ENCODE results near the gene TSC22D4. TPM values are rescaled to one million over a fixed set of nuclear protein-coding genes. Genes with fewer than 3 reads are reported as not detected.
A peak's percentile ranks its signal among the peaks of the same experiment; 100 is the strongest.
"Not testable (repeated sequence)": the region's sequence is repeated elsewhere in the genome, so short reads cannot be mapped to it uniquely, and the experiment has no call there.

TSC22D4 gene
- 10 to 100 TPM; 30.3 to 46.3 (median 40.1) TPM for polyA plus RNA-seq (ENCODE audit: insufficient read length in 10 of 10)
- long read RNA-seq, donor 1, transcript TSC22D4-201 (5 exons, 2,383 nt) = major isoform, 6 of 18 reads
- long read RNA-seq, donor 1, partial matches to known transcripts = 10 of 18 reads
- long read RNA-seq, donor 1, other reads (novel, unspliced or antisense) = 0 of 18 reads
- long read RNA-seq, donor 2, transcript TSC22D4-203 (3 exons, 1,071 nt) = minor isoform, 5 of 22 reads
- long read RNA-seq, donor 2, transcript TSC22D4-201 (5 exons, 2,383 nt) = major isoform, 7 of 22 reads
- long read RNA-seq, donor 2, partial matches to known transcripts = 9 of 22 reads
- long read RNA-seq, donor 2, other reads (novel, unspliced or antisense) = 0 of 22 reads
- long read RNA-seq, donor 3 = 0 reads
- long read RNA-seq, donor 4, transcript TSC22D4-201 (5 exons, 2,383 nt) = major isoform, 5 of 14 reads
- long read RNA-seq, donor 4, partial matches to known transcripts = 7 of 14 reads
- long read RNA-seq, donor 4, other reads (novel, unspliced or antisense) = 0 of 14 reads
- long read RNA-seq, donor 5, partial matches to known transcripts = 47 of 51 reads
- long read RNA-seq, donor 5, other reads (novel, unspliced or antisense) = 0 of 51 reads
- long read RNA-seq, donor 6, transcript TSC22D4-201 (5 exons, 2,383 nt) = major isoform, 12 of 811 reads
- long read RNA-seq, donor 6, partial matches to known transcripts = 637 of 811 reads
- long read RNA-seq, donor 6, other reads (novel, unspliced or antisense) = 157 of 811 reads
- long read RNA-seq, donor 7, transcript TSC22D4-201 (5 exons, 2,383 nt) = major isoform, 13 of 557 reads
- long read RNA-seq, donor 7, partial matches to known transcripts = 440 of 557 reads
- long read RNA-seq, donor 7, other reads (novel, unspliced or antisense) = 101 of 557 reads
- long read RNA-seq, donor 8, partial matches to known transcripts = 5 of 8 reads
- long read RNA-seq, donor 8, other reads (novel, unspliced or antisense) = 0 of 8 reads
- long read RNA-seq, donor 9, partial matches to known transcripts = 0 of 2 reads
- long read RNA-seq, donor 9, other reads (novel, unspliced or antisense) = 0 of 2 reads

DNA sequence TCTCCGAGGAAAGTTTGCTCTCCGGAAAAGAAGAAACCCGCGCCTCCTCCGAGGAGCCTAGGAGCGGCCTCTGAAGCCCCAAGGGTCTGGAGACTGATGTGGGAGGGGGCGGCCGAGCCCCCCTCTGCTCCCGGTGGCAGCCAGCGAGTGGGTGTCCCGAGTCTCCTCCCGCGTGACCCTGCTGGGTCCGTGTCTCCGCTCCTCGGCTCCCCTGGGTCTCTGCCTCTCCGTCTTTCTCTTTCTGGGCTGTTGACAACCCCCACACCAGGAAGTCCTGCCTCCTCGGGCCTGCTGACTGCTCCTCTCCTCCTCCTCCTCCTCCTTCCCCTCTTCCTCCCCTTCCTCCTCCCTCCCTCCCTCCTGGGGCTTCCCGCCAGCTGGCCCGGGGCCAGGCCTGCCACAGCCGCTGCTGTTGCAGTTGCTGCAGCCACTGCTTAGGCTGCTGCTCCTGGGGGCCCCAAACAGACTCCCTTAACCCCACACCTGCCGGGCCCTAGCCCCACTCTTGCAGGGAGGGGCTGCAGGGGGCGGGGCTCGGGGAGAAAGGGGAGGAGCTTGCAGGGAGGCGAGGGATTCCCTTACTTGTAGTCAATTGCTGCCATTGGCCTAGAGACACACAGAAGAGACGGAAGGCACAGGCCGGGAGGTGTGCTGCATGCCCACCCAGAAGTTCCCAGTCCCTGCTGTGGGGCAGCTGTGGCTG lies at the start of gene TSC22D4:
TSS of gene TSC22D4 (minus strand) at position 257 of the 703 bp plus-strand sequence. CDS start 1,176 bp downstream, outside the sequence.
- peak; percentile 94 to 98 (median 95) for DNase-seq

DNA sequence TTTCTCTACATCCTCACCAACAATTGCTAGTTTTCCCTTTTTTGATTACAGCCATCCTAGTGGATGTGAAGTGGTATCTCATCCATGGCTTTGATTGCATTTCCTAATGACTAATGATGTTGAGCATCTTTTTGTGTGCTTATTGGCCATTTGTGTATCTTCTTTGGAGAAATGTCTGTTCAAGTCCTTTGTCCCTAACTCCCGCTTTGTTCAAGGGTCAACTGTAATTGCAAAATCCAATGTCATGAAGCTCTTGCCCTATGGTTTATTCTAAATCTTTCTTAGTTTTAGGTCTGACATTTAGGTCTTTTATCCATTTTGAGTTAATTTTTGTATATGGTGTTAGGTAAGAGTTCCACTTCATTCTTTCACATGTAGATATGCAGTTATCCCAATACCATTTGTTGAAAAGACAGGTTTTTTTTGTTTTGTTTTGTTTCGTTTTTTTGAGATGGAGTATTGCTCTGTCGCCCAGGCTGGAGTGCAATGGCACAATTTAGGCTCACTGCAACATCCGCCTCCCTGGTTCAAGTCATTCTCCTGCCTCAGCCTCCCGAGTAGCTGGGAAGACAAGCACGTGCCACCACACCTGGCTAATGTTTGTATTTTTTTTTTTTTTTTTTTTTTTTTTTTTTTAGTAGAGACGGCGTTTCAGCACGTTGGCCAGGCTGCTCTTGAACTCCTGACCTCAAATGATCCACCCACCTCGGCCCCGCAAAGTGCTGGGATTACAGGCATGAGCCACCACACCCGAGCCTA lies 49.3 kb upstream of the TSC22D4 start:
- not testable (repeated sequence) for DNase-seq

DNA sequence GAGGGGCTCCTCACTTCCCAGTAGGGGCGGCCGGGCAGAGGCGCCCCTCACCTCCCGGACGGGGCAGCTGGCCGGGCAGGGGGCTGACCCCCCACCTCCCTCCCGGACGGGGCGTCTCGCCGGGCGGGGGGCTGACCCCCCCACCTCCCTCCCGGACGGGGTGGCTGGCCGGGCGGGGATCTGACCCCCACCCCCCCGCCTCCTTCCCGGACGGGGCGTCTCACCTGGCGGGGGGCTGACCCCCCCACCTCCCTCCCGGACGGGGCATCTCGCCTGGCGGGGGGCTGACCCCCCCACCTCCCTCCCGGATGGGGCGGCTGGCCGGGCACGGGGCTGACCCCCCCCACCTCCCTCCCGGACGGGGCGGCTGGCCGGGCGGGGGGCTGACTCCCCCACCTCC lies 44.2 kb upstream of the TSC22D4 start:
- not testable (repeated sequence) for DNase-seq

DNA sequence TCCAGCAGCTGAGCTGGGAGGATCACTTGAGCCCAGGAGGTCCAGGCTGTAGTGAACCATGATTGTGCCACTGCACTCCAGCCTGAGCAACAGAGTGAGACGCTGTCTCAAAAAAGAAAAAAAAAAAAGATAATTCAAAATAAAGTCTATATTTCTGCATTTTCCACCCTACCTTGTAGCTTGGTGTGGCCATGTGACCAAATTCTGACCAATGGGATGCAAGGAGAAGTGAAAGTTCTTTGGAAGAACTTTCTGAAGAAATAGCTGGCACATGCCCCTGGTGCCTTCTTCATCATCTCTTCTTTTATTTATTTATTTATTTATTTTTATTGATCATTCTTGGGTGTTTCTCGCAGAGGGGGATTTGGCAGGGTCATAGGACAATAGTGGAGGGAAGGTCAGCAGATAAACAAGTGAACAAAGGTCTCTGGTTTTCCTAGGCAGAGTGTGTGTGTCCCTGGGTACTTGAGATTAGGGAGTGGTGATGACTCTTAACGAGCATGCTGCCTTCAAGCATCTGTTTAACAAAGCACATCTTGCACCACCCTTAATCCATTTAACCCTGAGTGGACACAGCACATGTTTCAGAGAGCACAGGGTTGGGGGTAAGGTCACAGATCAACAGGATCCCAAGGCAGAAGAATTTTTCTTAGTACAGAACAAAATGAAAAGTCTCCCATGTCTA lies 43.0 kb upstream of the TSC22D4 start:
- DNase-seq = not testable (repeated sequence)

DNA sequence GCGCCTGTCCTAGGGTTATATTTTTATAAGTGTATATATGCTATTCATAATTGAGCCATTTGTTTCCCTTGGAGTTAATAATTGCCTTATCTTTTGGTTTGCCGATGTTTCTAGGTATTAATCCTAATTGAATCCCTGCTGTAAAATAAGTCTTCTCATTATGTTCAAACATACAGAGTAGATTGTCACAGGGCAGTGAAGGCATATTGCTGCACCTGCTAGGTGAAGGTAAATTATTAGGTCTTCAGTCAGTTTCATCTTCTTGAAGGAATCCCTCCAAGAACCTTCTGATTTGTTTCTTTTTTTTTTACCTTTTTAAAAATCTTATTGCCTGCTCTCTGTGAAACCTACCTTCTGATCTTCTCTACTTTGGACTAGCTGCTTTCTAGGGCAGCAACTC lies 42.1 kb upstream of the TSC22D4 start:
- DNase-seq = no peak

DNA sequence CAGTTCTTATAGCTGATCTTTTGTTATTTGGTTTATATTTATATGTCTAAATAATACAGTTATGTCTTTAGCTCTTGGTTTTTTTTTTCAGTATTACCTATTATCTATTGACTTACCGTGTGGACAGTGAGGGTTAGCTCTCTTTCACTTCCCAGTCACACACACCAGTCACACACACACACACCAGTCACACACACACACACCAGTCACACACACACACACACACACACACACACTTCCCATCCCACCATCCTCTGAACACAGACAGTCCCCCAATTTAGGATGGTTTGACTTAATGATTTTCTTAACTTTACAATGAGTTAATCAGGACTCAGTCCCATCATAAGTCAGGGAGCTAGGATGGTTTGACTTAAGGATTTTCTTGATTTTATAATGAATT lies 41.1 kb upstream of the TSC22D4 start:
- DNase-seq = no peak

DNA sequence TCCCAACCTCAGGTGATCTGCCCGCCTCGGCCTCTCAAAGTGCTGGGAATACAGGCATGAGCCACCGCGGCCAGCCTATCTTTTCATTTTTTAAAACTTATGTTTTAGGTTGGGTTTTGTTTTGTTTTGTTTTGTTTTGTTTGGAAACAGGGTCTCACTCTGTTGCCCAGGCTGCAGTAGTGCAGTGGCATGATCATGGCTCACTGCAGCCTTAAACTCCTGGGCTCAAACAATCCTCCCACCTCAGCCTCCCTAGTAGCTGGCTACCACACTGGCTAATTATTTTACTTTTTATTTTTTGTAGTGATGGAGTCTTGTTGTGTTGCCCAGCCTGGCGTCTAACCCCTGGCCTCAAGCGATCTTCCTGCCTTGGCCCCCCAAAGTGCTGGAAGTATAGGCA lies 40.6 kb upstream of the TSC22D4 start:
- DNase-seq = no peak

DNA sequence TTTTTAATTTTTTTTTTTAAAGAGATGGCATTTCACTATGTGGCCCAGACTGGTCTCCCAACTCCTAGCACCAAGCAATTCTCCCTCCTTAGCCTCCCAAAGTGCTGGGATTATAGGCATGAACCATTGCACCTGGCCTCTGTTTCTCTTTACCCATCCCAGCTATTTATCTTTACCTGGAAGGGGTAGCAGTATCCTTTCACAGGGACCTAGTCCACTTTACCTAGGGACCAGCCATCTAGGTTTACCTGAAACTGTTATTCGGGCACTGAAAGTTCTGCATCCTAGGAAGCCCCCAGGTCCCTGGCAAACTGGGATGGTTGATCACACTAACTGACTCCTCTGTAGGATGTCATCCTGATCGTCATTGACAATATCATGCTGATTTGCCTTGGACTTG lies 38.3 kb upstream of the TSC22D4 start:
- DNase-seq = no peak

DNA sequence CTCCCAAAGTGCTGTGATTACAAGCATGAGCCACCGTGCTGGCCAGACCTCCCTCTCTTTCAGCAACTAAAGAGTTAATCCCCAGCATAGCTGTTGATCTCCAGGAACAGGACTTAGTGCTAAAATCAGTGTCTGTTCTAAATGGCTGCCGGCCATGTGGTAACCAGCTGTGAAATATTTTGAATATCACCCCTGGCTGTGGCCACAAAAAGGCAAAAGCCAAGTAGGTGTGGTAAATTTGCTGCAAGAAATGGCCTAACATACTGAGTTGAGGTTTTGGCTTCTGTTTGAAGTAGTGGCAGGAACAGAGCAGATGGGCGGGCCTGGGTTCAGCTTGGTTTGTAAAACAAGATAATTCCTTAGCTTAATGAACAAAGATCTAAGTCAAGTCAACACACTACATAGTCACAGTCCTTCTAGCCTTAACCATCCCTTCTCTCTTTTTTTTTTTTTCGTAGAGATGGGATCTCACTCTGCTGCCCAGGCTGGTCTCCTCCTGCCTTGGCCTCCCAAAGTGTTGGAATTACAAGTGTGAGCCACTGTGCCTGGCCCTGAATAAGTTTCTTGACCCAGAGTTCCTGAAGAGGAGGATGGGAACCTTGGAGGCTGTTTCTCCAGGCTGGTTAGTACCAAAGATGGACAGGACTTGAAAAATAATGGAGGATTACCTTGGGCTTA lies 37.3 kb upstream of the TSC22D4 start:
- peak; percentile 61 to 87 (median 77) for DNase-seq

DNA sequence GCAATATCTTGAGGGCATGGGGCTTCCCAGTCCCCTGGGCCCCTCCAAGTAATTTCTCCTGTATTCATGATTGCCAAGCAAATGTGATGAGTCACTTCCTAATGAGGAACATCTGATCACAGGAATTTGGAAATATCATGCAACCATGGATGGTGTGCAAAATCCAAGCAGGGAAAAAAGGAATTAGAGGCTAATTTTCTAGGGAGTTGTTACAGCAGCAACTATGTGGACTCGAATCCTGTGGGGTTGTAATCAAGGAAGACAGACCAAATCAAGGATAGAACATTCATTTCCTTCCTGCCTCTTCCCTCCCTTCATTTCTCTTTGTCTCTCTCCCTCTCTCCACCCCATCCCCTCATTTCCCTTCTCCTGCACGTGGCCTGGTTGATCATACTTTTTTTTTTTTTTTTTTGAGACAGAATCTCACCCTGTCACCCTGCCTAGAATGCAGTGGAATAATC lies 36.1 kb upstream of the TSC22D4 start:
- peak; percentile 61 to 80 (median 80) for DNase-seq

DNA sequence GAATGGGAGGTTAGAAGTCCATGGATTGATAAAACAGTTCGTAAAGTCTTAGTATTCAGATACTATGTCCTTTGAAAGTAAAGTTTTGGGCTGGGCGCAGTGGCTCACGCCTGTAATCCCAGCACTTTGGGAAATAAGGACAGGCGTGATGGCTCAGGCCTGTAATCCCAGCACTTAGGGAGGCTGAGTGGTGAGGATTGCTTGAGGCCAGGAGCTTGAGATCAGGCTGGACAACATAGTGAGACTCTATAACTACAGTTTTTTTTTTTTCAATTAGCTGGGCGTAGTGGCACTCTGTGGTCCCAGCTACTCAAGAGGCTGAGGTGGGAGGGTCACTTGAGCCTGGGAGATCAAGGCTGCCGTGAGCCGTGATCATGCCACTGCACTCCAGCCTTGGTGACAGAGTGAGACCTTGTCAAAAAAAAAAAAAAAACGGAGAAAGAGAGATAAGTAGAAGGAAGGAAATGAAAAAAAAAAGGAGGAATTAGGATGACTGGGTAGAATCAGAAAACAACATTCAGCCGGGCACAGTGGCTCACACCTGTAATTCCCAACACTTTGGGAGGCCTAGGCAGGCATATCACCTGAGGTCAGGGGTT lies 34.3 kb upstream of the TSC22D4 start:
- no peak for DNase-seq

DNA sequence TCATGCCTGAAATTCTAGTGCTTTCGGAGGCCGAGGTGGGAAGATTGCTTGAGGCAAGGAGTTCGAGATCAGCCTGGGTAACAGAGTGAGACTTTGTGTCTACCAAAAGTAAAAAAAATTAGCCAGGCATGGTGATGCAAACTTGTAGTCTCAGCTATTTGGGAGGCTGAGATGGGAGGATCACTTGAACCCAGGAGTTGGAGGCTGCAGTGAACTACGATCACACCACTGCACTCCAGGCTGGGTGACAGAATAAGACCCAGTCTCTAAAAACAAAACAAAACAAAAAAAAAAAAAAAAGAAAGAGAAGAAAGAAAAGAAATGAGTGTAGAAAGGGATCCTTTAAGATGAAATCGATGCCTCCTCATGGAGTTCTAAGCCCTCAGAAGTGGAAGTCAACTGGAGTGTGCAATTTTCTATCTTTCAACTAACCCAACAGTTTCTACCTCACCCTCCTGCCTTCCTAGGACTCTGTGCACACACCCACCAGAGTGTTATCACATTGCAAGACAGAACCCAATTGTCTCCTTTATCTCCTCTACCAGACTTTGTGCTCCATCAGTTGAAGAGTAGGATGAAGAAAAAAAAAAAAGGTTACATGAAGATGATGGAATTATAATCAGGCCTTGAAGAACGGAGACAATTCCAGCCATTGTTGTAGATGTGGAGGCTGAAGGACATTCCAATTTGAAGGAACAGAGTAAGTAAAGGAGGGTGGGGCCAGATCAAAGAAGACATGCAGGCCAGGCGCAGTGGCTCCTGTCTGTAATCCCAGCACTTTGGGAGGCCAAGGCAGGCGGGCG lies 31.6 kb upstream of the TSC22D4 start:
- DNase-seq = no peak

DNA sequence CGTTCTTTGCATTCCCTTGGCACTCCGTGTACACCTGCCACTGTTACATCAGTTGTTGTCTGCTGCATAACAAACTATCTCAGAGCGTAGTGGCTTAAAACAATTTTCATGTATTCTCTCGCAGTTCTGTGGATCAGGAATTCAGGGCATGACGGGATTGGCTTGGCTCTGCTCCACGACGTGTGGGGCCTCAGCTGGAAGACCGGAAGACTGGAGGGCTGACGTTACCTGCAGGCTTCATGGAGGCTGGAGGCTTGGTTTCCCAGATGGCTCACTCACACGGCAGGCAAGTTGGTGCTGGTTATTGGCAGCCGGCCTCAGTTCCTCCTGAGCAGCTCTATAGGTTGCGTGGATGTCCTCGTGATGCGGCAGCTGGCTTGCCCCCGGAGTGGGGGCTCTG lies 30.2 kb upstream of the TSC22D4 start:
- DNase-seq = peak; percentile 40 to 75 (median 74)

DNA sequence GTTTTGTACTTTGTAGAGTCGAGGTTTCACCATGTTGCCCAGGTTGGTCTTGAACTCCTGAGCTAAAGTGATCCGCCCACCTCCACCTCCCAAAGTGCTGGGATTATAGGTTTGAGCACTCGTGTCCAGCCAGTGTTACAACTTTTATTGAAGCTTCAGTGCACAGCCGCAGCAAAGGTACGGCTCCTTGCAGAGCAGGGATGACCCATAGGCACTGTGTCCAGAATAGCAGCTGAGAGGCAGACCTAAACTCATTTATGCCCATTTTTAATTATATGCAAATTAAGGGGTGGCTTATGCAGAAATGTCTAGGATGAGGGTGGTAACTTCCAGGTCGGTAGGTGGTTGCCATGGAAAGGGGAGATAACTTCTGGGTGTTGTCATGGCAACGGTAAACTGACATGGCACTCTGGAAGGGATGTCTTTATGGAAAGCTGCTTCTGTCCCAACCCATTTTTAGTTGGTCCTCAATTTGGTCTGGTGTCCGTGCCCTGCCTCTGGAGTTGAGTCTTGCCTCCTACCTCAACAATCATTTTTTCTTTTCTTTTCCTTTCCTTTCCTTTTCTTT lies 27.4 kb upstream of the TSC22D4 start:
- no peak for DNase-seq

DNA sequence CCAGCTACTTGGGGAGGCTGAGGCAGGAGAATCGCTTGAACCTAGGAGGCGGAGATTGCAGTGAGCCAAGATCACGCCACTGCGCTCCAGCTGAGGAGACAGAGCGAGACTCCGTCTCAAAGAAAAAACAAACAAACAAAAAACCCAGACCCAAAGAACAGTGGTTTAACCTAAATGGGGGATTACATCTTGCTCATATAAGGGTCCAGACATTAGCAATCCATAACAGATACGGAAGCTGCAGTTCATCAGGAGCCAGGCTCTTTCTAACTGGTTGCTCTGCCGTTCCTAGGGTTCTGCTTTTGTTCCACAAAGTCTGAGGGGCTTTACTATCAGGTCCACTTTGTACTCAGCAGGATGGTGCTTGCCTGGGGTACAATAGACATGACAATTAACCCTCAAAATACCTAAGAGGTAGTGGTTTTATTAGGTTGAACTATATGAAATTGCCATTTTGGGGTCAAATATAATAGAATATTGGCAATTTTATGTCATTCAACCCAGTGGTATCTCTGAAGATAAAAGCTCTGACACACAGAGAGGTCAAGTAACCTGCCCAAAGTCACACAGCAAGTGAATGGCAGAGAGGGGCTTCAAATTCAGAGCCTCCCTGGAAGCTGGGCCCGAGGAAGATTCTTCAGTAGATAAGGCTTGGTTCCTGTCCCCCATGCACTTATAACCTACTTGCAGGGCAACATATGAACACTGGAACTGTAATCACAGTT lies 26.0 kb upstream of the TSC22D4 start:
- DNase-seq = no peak

DNA sequence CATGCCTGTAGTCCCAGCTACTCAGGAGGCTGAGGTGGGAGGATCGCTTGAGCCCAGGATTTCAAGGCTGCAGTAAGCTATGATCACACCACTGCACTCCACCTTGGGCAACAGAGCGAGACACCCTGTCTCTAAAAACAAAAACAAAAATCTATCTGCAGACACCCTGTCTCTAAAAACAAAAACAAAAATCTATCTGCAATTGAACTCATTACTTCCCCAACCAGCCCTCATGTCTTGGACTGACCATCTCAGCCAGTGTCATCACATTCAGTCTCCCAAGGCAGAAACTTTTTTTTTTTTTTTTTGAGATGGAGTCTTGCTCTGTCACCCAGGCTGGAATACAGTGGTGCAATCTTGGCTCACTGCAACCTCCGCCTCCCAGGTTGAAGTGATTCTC lies 25.0 kb upstream of the TSC22D4 start:
- not testable (repeated sequence) for DNase-seq

DNA sequence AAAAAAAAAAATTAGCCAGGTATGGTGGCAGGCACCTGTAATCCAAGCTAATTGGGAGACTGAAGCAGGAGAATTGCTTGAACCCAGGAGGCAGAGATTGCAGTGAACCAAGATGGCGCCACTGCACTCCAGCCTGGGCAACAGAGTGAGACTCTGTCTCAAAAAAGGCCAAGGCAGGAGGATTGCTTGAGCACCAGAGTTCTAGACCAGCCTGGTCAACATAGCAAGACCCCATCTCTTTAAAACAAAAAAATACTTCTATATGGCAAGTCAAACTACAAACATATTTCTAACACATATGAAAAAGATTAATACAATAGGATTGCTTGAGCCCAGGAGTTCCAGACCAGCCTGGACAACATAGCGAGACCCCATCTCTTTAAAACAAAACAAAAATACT lies 21.7 kb upstream of the TSC22D4 start:
- DNase-seq = not testable (repeated sequence)

All from muscle of back (tissue), 13 donors.